Cardiac fibroblast (primary cell): ENCODE results near the gene PXDN.

Source experiments
- DNase-seq, 2 donors: peaks; one replicate each; pipeline versions ENCODE4 v3.0.0 to v3.0.0-alpha.2; 2010; ENCODE audit warnings: low read depth in 2 of 2
- H3K4me3 ChIP-seq, 2 donors: replicated peaks in 1 of 2; 1 replicate in 1 of 2; 2 replicates in 1 of 2; pipeline ENCODE4 v1.5.1; 2011; ENCODE audit warnings: low read depth in 2 of 2, low read length in 2 of 2, mild to moderate bottlenecking in 2 of 2, moderate library complexity in 1 of 2
- CTCF ChIP-seq: IDR thresholded peaks from one replicate; pipeline ENCODE4 v1.5.1; 2011; ENCODE audit warnings: low read depth, mild to moderate bottlenecking, low read length, inconsistent platforms

PXDN gene

GRCh38 chr2:1581965-1582625 lies 162.2 kb downstream of the PXDN start:
- peak; percentile 26 to 49 for DNase-seq
- H3K4me3 ChIP-seq: no peak overlapping the region
- no peak for TF ChIP-seq CTCF
